Adrenal gland (tissue), 5 donors: ENCODE measurements around the gene MATK.
"Not testable (repeated sequence)": the region's sequence is repeated elsewhere in the genome, so short reads cannot be mapped to it uniquely, and the experiment has no call there.

Experiments
- POLR2A ChIP-seq, 2 donors: fragments of 450-650 bp; IDR thresholded peaks; one replicate each; pipeline ENCODE4 v1.6.1; 2017; ENCODE audit warnings: antibody characterized with exemption in 2 of 2, mild to moderate bottlenecking in 2 of 2, moderate library complexity in 1 of 2
- TF ChIP-seq, protein P1 (sequence below), 6 experiments: fragments of 450-650 bp in 4 of 6; fragments of 200-600 bp in 2 of 6; sonication (generic) in 1 of 6; IDR thresholded peaks; 1 replicate in 5 of 6; 2 replicates in 1 of 6; pipeline versions ENCODE4 v1.5.1 to v1.8.0; 2016 to 2021; ENCODE audit warnings: antibody characterized with exemption in 6 of 6, mild to moderate bottlenecking in 2 of 6, moderate library complexity in 1 of 6
- donor health status: DM: no; HTN: no; CAD: no.

DNA sequence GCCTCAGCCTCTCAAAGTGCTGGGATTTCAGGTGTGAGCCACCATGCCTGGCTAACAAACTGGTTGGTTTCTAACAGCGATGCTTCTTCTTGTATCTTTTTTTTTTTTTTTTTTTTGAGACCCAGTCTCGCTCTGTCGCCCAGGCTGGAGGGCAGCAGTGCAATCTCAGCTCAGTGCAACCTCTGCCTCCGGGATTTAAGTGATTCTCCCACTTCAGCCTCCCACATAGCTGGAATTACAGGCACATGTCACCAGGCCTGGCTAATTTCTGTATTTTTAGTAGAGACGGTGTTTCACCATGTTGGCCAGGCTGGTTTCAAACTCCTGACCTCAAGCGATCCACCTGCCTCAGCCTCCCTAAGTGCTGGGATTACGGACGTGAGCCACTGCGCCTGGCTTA is 30.0 kb upstream of the MATK start:
- TF ChIP-seq, protein P1, sequence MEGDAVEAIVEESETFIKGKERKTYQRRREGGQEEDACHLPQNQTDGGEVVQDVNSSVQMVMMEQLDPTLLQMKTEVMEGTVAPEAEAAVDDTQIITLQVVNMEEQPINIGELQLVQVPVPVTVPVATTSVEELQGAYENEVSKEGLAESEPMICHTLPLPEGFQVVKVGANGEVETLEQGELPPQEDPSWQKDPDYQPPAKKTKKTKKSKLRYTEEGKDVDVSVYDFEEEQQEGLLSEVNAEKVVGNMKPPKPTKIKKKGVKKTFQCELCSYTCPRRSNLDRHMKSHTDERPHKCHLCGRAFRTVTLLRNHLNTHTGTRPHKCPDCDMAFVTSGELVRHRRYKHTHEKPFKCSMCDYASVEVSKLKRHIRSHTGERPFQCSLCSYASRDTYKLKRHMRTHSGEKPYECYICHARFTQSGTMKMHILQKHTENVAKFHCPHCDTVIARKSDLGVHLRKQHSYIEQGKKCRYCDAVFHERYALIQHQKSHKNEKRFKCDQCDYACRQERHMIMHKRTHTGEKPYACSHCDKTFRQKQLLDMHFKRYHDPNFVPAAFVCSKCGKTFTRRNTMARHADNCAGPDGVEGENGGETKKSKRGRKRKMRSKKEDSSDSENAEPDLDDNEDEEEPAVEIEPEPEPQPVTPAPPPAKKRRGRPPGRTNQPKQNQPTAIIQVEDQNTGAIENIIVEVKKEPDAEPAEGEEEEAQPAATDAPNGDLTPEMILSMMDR (IDR thresholded peaks at IDR 0.05) = not testable (repeated sequence)
- not testable (repeated sequence) for TF ChIP-seq POLR2A (IDR thresholded peaks at IDR 0.05)
